HUES6 (cell line): ENCODE data around the gene KCNIP3.

Source experiments
- H3K27ac ChIP-seq: 2 replicates; pipeline ENCODE4 v1.7.0; 2013; ENCODE audit warnings: low read depth, mild to moderate bottlenecking, low read length, inconsistent platforms
- H3K27me3 ChIP-seq: 2 replicates; pipeline ENCODE4 v1.6.1; 2013; ENCODE audit warnings: low read length; ENCODE audit not compliant: control insufficient read depth, insufficient read depth
- H3K36me3 ChIP-seq: 2 replicates; pipeline ENCODE4 v1.6.1; 2013; ENCODE audit warnings: low read length; ENCODE audit not compliant: control insufficient read depth, insufficient read depth
- H3K4me1 ChIP-seq: 2 replicates; pipeline ENCODE4 v1.6.1; 2013; ENCODE audit warnings: low read length; ENCODE audit not compliant: control insufficient read depth, insufficient read depth
- H3K4me3 ChIP-seq: 2 replicates; pipeline ENCODE4 v1.5.1; 2013; ENCODE audit warnings: low read depth, low read length
- H3K9ac ChIP-seq: one replicate; pipeline ENCODE4 v1.6.1; 2013; ENCODE audit warnings: mild to moderate bottlenecking, low read length
- H3K9me3 ChIP-seq: 2 replicates; pipeline ENCODE4 v1.6.1; 2013; ENCODE audit warnings: low read depth, low read length; ENCODE audit not compliant: control insufficient read depth, insufficient read depth

The KCNIP3 gene

GRCh38 chr2:95275601-95276243 lies 21.4 kb upstream of the KCNIP3 start:
- no peak overlapping the region for H3K27ac ChIP-seq
- H3K9ac ChIP-seq, result no peak overlapping the region
- no peaks in the 10 kb centered on the region for H3K27me3 ChIP-seq
- no peak overlapping the region for H3K4me3 ChIP-seq
- H3K36me3 ChIP-seq, result no peaks in the 10 kb centered on the region
- H3K4me1 ChIP-seq, result peaks cover 39% of the 10 kb centered on the region
- H3K9me3 ChIP-seq, result no peaks in the 10 kb centered on the region

- no peaks in the 10 kb centered on the region for H3K27me3 ChIP-seq
- H3K9me3 ChIP-seq, result no peaks in the 10 kb centered on the region
- no peaks in the 10 kb centered on the region for H3K36me3 ChIP-seq
- no peak overlapping the region for H3K4me3 ChIP-seq
- no peak overlapping the region for H3K27ac ChIP-seq
- H3K9ac ChIP-seq, result no peak overlapping the region
- peaks cover 39% of the 10 kb centered on the region for H3K4me1 ChIP-seq
Measured at GRCh38 chr2:95276244-95276887, 20.8 kb upstream of the KCNIP3 start.

- Histone ChIP-seq H3K4me3 (no peak overlapping the region), H3K4me1 (peaks cover 39% of the 10 kb centered on the region), H3K9ac (no peak overlapping the region), H3K27me3 (no peaks in the 10 kb centered on the region), H3K27ac (no peak overlapping the region), H3K9me3 (no peaks in the 10 kb centered on the region), H3K36me3 (no peaks in the 10 kb centered on the region)
Measured at GRCh38 chr2:95276888-95277245, 20.3 kb upstream of the KCNIP3 start.

GRCh38 chr2:95277246-95277906 lies 19.8 kb upstream of the KCNIP3 start:
- H3K4me3 ChIP-seq, result no peak overlapping the region
- H3K4me1 ChIP-seq, result peaks cover 39% of the 10 kb centered on the region
- no peaks in the 10 kb centered on the region for H3K27me3 ChIP-seq
- H3K36me3 ChIP-seq, result no peaks in the 10 kb centered on the region
- no peak overlapping the region for H3K27ac ChIP-seq
- no peaks in the 10 kb centered on the region for H3K9me3 ChIP-seq
- no peak overlapping the region for H3K9ac ChIP-seq

GRCh38 chr2:95278051-95278471 lies 19.1 kb upstream of the KCNIP3 start:
- H3K27me3 ChIP-seq, result no peaks in the 10 kb centered on the region
- no peak overlapping the region for H3K9ac ChIP-seq
- H3K4me1 ChIP-seq, result peaks cover 39% of the 10 kb centered on the region
- H3K27ac ChIP-seq, result no peak overlapping the region
- H3K36me3 ChIP-seq, result no peaks in the 10 kb centered on the region
- no peaks in the 10 kb centered on the region for H3K9me3 ChIP-seq
- H3K4me3 ChIP-seq, result no peak overlapping the region

DNA sequence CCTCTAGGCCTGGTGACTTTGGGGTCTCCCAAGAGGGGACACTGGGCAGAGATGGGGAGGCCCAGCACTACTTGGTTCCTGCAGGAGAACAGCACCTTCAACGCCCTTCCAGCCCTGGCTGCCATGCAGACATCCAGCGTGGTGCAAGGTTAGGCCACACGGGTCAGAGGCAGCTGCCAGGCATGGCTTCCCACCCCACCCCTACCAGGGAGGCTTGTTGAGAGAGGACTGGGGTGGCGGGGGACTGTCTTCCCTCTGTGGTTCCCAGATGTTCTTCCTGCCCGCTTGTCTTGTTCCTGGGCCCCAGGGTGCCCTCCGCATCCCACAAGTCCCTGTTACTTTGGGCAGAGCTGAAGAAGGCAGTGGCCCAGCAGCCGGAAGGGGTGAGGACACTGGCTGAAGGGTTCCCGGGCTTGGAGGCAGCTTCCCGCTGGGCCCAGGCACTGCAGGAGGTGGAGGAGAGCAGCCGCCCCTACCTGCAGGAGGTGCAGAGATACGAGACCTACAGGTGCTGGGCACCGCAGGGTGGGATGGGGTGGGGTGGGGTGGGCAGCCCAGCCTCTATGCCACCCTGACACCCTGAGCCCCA lies 18.4 kb upstream of the KCNIP3 start:
- H3K9me3 ChIP-seq, result no peaks in the 10 kb centered on the region

DNA sequence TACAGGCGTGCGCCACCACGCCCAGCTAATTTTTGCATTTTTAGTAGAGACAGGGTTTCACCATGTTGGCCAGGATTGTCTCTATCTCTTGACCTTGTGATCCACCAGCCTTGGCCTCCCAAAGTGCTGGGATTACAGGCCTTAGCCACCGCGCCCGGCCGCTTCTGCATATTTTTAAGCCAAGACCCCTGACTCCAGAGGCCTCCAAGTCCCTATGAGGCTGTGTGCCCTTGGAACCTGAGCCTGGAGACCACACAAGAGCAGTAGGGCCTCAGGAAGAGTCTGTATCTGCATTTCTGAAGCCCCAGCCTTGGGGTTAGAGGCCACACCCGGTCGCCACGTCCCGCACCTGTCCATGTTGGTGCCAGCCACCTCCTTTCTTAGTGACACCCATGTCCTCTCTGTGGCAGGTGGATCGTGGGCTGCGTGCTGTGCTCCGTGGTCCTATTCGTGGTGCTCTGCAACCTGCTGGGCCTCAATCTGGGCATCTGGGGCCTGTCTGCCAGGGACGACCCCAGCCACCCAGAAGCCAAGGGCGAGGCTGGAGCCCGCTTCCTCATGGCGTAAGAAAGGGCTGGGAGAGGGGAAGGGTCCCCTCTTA lies 17.6 kb upstream of the KCNIP3 start:
- Histone ChIP-seq H3K27me3 (no peaks in the 10 kb centered on the region), H3K4me3 (no peak overlapping the region)

More for the DNA sequence above, 18.4 kb upstream of the KCNIP3 start:
- Histone ChIP-seq H3K27ac (no peak overlapping the region), H3K4me1 (peaks cover 35% of the 10 kb centered on the region), H3K4me3 (no peak overlapping the region), H3K36me3 (no peaks in the 10 kb centered on the region), H3K27me3 (no peaks in the 10 kb centered on the region), H3K9ac (no peak overlapping the region)

GRCh38 chr2:95281071-95281470 lies 16.1 kb upstream of the KCNIP3 start:
- H3K27me3 ChIP-seq, result no peaks in the 10 kb centered on the region
- no peaks in the 10 kb centered on the region for H3K36me3 ChIP-seq
- no peaks in the 10 kb centered on the region for H3K9me3 ChIP-seq
- no peak overlapping the region for H3K9ac ChIP-seq
- H3K27ac ChIP-seq, result no peak overlapping the region
- no peak overlapping the region for H3K4me3 ChIP-seq
- H3K4me1 ChIP-seq, result peaks cover 16% of the 10 kb centered on the region; the same call in 1 of the 2 replicates

More for the DNA sequence above, 17.6 kb upstream of the KCNIP3 start:
- Histone ChIP-seq H3K27ac (no peak overlapping the region), H3K36me3 (no peaks in the 10 kb centered on the region), H3K4me1 (peaks cover 27% of the 10 kb centered on the region), H3K9me3 (no peaks in the 10 kb centered on the region), H3K9ac (no peak overlapping the region)

- Histone ChIP-seq H3K4me3 (no peak overlapping the region), H3K4me1 (peaks cover 12% of the 10 kb centered on the region; the same call in 1 of the 2 replicates), H3K27ac (no peak overlapping the region), H3K27me3 (no peaks in the 10 kb centered on the region), H3K9me3 (no peaks in the 10 kb centered on the region), H3K36me3 (no peaks in the 10 kb centered on the region), H3K9ac (no peak overlapping the region)
Measured at GRCh38 chr2:95281786-95282185, 15.4 kb upstream of the KCNIP3 start.

GRCh38 chr2:95282458-95282857 lies 14.7 kb upstream of the KCNIP3 start:
- Histone ChIP-seq H3K27ac (no peak overlapping the region), H3K4me1 (peaks cover 5% of the 10 kb centered on the region; the same call in 1 of the 2 replicates), H3K9ac (no peak overlapping the region), H3K27me3 (no peaks in the 10 kb centered on the region), H3K9me3 (no peaks in the 10 kb centered on the region), H3K36me3 (no peaks in the 10 kb centered on the region), H3K4me3 (no peak overlapping the region)
